ENCODE measurements around the gene NEDD4L. TPM values are rescaled to one million over a fixed set of nuclear protein-coding genes. Genes with fewer than 3 reads are reported as not detected.

NEDD4L gene
- total RNA-seq, 1 experiment from 2014 or later = 57.4 TPM

- intact Hi-C loops (cut with micrococcal nuclease; ENCODE audit: unreplicated experiment) = no loop called here
- peak in 1 of 2 experiments; percentile 98 for DNase-seq
Measured at GRCh38 chr18:58218117-58218516, 174.1 kb downstream of the NEDD4L start.

DNA sequence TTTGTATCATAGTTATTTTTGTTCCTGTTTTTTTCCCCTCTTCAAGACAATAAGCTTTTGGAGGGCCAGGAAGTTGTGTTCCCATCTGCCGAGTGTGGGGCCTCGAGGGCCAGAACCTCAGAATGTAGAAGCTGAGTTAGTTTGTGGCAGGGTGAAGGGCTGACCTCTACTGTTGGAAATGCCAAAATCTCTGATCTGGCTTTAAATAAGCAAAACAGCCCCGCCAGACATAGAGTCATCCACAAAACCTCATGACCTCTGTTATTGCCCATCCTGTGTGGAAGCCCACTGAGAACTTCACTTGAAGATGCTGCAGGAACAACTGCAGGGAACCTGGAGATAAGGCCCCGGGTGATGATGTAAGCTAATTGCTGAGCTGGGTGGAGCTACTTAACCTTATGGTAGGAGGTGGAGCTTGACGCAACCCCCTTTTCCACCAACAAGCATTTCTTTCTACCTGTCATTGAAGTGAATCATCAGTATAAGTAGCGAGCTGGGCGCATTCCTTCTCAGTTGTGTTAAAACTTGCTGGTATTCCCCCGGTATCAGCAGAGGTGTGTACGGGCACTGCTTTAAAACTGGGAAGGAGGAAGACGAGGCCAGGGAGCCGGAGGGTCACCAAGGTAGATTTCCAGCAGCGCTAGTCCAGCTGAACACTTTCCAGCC, 177.2 kb downstream of the NEDD4L start:
- Histone ChIP-seq H3K36me3 (ENCODE audit: low read depth) (0 out of 2 replicates have a peak, but pooled peaks cover 2% of the 10 kb centered on the region), H3K9me2 (ENCODE audit: insufficient read depth) (no peaks in the 10 kb centered on the region), H3K4me2 (peak overlapping the region; percentile 92), H2AFZ (no peak overlapping the region), H3K79me2 (ENCODE audit: low read depth) (peaks cover 89% of the 10 kb centered on the region), H3K27ac (peak overlapping the region; percentile 89), H3K27me3 (ENCODE audit: insufficient read depth, low read depth) (no peaks in the 10 kb centered on the region), H3F3A (ENCODE audit: insufficient read depth, low read depth) (peaks cover 55% of the 10 kb centered on the region), H3K4me3 (peak overlapping the region; percentile 80), H4K20me1 (ENCODE audit: insufficient read depth) (peaks cover 22% of the 10 kb centered on the region), H3K9me3 (ENCODE audit: insufficient read depth, low read depth) (no peaks in the 10 kb centered on the region), H3K4me1 (replicated peaks; ENCODE audit: insufficient read depth) (peaks cover 75% of the 10 kb centered on the region)
- peak; percentile 66 to 93 for DNase-seq
- ChIA-PET POLR2A (ENCODE audit: unreplicated experiment) (interaction anchor here (0.5 to 0.7 kb wide), 5 partner anchors 19 to 470 kb away, joined by 3 to 8 read pairs (median 6); no protein-coding TSS in a partner anchor), CTCF (no interaction called here)
- intact Hi-C loops (cut with micrococcal nuclease; ENCODE audit: unreplicated experiment) = loop anchor here (1.0 to 5.0 kb wide), 4 partner anchors 35 to 133 kb away; no protein-coding TSS in a partner anchor
- TF ChIP-seq EZH2 (IDR thresholded peaks at IDR 0.05; ENCODE audit: low read depth) (no peak), CTCF (conservative IDR thresholded peaks at IDR 0.05) (no peak)
- BruUV-seq (replicated peaks) = no TSS peak

More at GRCh38 chr18:58218117-58218516, 174.1 kb downstream of the NEDD4L start:
- peaks cover 82% of the 10 kb centered on the region for H3K4me1 ChIP-seq (replicated peaks; ENCODE audit: insufficient read depth)
- no TSS peak for BruUV-seq (replicated peaks)
- H4K20me1 ChIP-seq (ENCODE audit: insufficient read depth) = no peaks in the 10 kb centered on the region
- TF ChIP-seq CTCF (conservative IDR thresholded peaks at IDR 0.05) = no peak
- no peak for TF ChIP-seq EZH2 (IDR thresholded peaks at IDR 0.05; ENCODE audit: low read depth)
- no peaks in the 10 kb centered on the region for H3K9me3 ChIP-seq (ENCODE audit: insufficient read depth, low read depth)
- peak overlapping the region; percentile 63 for H3K4me2 ChIP-seq
- H3K27ac ChIP-seq = peak overlapping the region; percentile 78
- no peaks in the 10 kb centered on the region for H3K36me3 ChIP-seq (ENCODE audit: low read depth)
- peaks cover 52% of the 10 kb centered on the region for H3F3A ChIP-seq (ENCODE audit: insufficient read depth, low read depth)
- H3K4me3 ChIP-seq = peak overlapping the region; percentile 5; the same call in 1 of the 2 replicates
- no peaks in the 10 kb centered on the region for H3K27me3 ChIP-seq (ENCODE audit: insufficient read depth, low read depth)
- ChIA-PET POLR2A (ENCODE audit: unreplicated experiment) (interaction anchor here (1.0 kb wide), 1 partner anchor 30 kb away, joined by 5 read pairs; no protein-coding TSS in a partner anchor), CTCF (no interaction called here)
- H3K79me2 ChIP-seq (ENCODE audit: low read depth) = peaks cover 88% of the 10 kb centered on the region
- no peak overlapping the region for H2AFZ ChIP-seq
- no peaks in the 10 kb centered on the region for H3K9me2 ChIP-seq (ENCODE audit: insufficient read depth)

GRCh38 chr18:58222432-58223125, 178.6 kb downstream of the NEDD4L start:
- Histone ChIP-seq H3K9me2 (ENCODE audit: insufficient read depth) (no peaks in the 10 kb centered on the region), H3K36me3 (ENCODE audit: low read depth) (0 out of 2 replicates have a peak, but pooled peaks cover 8% of the 10 kb centered on the region), H3K79me2 (ENCODE audit: low read depth) (peaks cover 90% of the 10 kb centered on the region), H3K27ac (peak overlapping the region; percentile 89), H4K20me1 (ENCODE audit: insufficient read depth) (peaks cover 34% of the 10 kb centered on the region), H3K27me3 (ENCODE audit: insufficient read depth, low read depth) (no peaks in the 10 kb centered on the region), H2AFZ (no peak overlapping the region), H3K9me3 (ENCODE audit: insufficient read depth, low read depth) (no peaks in the 10 kb centered on the region), H3K4me1 (replicated peaks; ENCODE audit: insufficient read depth) (peaks cover 62% of the 10 kb centered on the region), H3K4me3 (peak overlapping the region; percentile 80), H3K4me2 (peak overlapping the region; percentile 92), H3F3A (ENCODE audit: insufficient read depth, low read depth) (peaks cover 42% of the 10 kb centered on the region)
- POLR2A ChIA-PET (ENCODE audit: unreplicated experiment) = no interaction called here
- BruUV-seq (replicated peaks) = no TSS peak
- intact Hi-C loops (cut with micrococcal nuclease; ENCODE audit: unreplicated experiment) = loop anchor here (5.0 kb wide), 1 partner anchor 90 kb away; no protein-coding TSS in a partner anchor
- CTCF ChIA-PET = interaction anchor here (0.7 kb wide), 1 partner anchor 594 kb away, joined by 3 read pairs; no protein-coding TSS in a partner anchor
- DNase-seq = peak in 1 of 2 experiments; percentile 61
- TF ChIP-seq EZH2 (IDR thresholded peaks at IDR 0.05; ENCODE audit: low read depth) (no peak), CTCF (conservative IDR thresholded peaks at IDR 0.05) (no peak)

Measured in PC-9 (cell line).